Liver (tissue), 9 donors: ENCODE measurements around the gene ZDHHC14. TPM values are rescaled to one million over a fixed set of nuclear protein-coding genes. Genes with fewer than 3 reads are reported as not detected.

Source experiments
- DNase-seq: peaks from one replicate; pipeline ENCODE4 v3.0.0-alpha.2; 2017; ENCODE audit warnings: low spot score
- H3K27ac ChIP-seq, 2 donors: one replicate each; pipeline ENCODE4 v1.7.0; 2013; ENCODE audit warnings: inconsistent platforms in 2 of 2, low read length in 2 of 2, control low read depth in 1 of 2, low read depth in 1 of 2, mild to moderate bottlenecking in 1 of 2
- H3K27me3 ChIP-seq, 4 donors: one replicate each; pipeline versions ENCODE4 v1.6.1 to v1.7.0; 2013; ENCODE audit warnings: low read length in 3 of 4, inconsistent platforms in 1 of 4, mild to moderate bottlenecking in 1 of 4, moderate library complexity in 1 of 4; ENCODE audit not compliant: control insufficient read depth in 4 of 4, insufficient read depth in 4 of 4
- H3K36me3 ChIP-seq, 4 donors: one replicate each; pipeline versions ENCODE4 v1.6.1 to v1.7.0; 2013; ENCODE audit warnings: low read length in 3 of 4, mild to moderate bottlenecking in 3 of 4, low read depth in 1 of 4, moderate library complexity in 1 of 4; ENCODE audit not compliant: control insufficient read depth in 4 of 4, insufficient read depth in 3 of 4
- H3K4me1 ChIP-seq, 4 donors: one replicate each; pipeline versions ENCODE4 v1.6.1 to v1.7.0; 2013; ENCODE audit warnings: low read length in 3 of 4, mild to moderate bottlenecking in 3 of 4, moderate library complexity in 1 of 4; ENCODE audit not compliant: control insufficient read depth in 4 of 4, insufficient read depth in 4 of 4
- H3K4me3 ChIP-seq, 3 donors: one replicate each; pipeline versions ENCODE4 v1.6.1 to v1.7.0; 2013; ENCODE audit warnings: low read length in 3 of 3, control low read depth in 1 of 3, low read depth in 1 of 3, mild to moderate bottlenecking in 1 of 3
- H3K9ac ChIP-seq, 2 donors: one replicate each; pipeline ENCODE4 v1.7.0; 2013; ENCODE audit warnings: low read length in 2 of 2, mild to moderate bottlenecking in 2 of 2, moderate library complexity in 2 of 2, control low read depth in 1 of 2, low read depth in 1 of 2
- H3K9me3 ChIP-seq, 4 donors: one replicate each; pipeline versions ENCODE4 v1.6.1 to v1.7.0; 2013; ENCODE audit warnings: low read length in 3 of 4; ENCODE audit not compliant: control insufficient read depth in 4 of 4
- ATF3 ChIP-seq: IDR thresholded peaks from 2 replicates; pipeline ENCODE4 v1.6.1; 2016; ENCODE audit warnings: antibody characterized with exemption
- CTCF ChIP-seq: fragments of 150-350 bp; IDR thresholded peaks from 2 replicates; pipeline ENCODE4 v1.5.1; 2017; ENCODE audit warnings: improper control_type of control experiment, low read depth, low read length; ENCODE audit not compliant: missing input control
- EGR1 ChIP-seq, 2 donors: IDR thresholded peaks; 2 replicates each; pipeline ENCODE4 v1.6.1; 2016 to 2018; ENCODE audit warnings: antibody characterized with exemption in 2 of 2, low read depth in 2 of 2
- FOXA1 ChIP-seq: IDR thresholded peaks from 2 replicates; pipeline ENCODE4 v1.6.1; 2016; ENCODE audit warnings: antibody characterized with exemption
- FOXA2 ChIP-seq: IDR thresholded peaks from 2 replicates; pipeline ENCODE4 v1.6.1; 2016; ENCODE audit warnings: antibody characterized with exemption
- GABPA ChIP-seq, 2 donors: IDR thresholded peaks in 1 of 2; conservative IDR thresholded peaks in 1 of 2; 2 replicates each; pipeline ENCODE4 v1.6.1; 2016; ENCODE audit warnings: antibody characterized with exemption in 2 of 2, mild to moderate bottlenecking in 1 of 2, moderate library complexity in 1 of 2
- HNF4A ChIP-seq, 2 donors: conservative IDR thresholded peaks; 2 replicates each; pipeline ENCODE4 v1.6.1; 2016; ENCODE audit warnings: antibody characterized with exemption in 2 of 2, mild to moderate bottlenecking in 2 of 2
- HNF4G ChIP-seq: IDR thresholded peaks from 2 replicates; pipeline ENCODE4 v1.6.1; 2016; ENCODE audit warnings: antibody characterized with exemption
- JUND ChIP-seq, 2 donors: IDR thresholded peaks; 2 replicates each; pipeline ENCODE4 v1.6.1; 2016; ENCODE audit warnings: antibody characterized with exemption in 2 of 2
- MAX ChIP-seq: IDR thresholded peaks from 2 replicates; pipeline ENCODE4 v1.6.1; 2016; ENCODE audit warnings: antibody characterized with exemption
- NR2F2 ChIP-seq: IDR thresholded peaks from 2 replicates; pipeline ENCODE4 v1.6.1; 2016; ENCODE audit warnings: antibody characterized with exemption
- RAD21 ChIP-seq, 2 donors: IDR thresholded peaks; 2 replicates each; pipeline ENCODE4 v1.6.1; 2016; ENCODE audit warnings: antibody characterized with exemption in 2 of 2, mild to moderate bottlenecking in 2 of 2
- REST ChIP-seq: IDR thresholded peaks from 2 replicates; pipeline ENCODE4 v1.6.1; 2016; ENCODE audit warnings: antibody characterized with exemption, mild to moderate bottlenecking
- RXRA ChIP-seq, 2 donors: IDR thresholded peaks; 2 replicates each; pipeline ENCODE4 v1.6.1; 2017 to 2018; ENCODE audit warnings: antibody characterized with exemption in 2 of 2, mild to moderate bottlenecking in 1 of 2
- SP1 ChIP-seq: IDR thresholded peaks from 2 replicates; pipeline ENCODE4 v1.6.1; 2018; ENCODE audit warnings: antibody characterized with exemption, mild to moderate bottlenecking
- TAF1 ChIP-seq: conservative IDR thresholded peaks from 2 replicates; pipeline ENCODE4 v1.6.1; 2016; ENCODE audit warnings: antibody characterized with exemption, mild to moderate bottlenecking
- YY1 ChIP-seq: IDR thresholded peaks from 2 replicates; pipeline ENCODE4 v1.6.1; 2016; ENCODE audit warnings: antibody characterized with exemption, mild to moderate bottlenecking
- ZBTB33 ChIP-seq: IDR thresholded peaks from 2 replicates; pipeline ENCODE4 v1.6.1; 2016; ENCODE audit warnings: antibody characterized with exemption
- WGBS: extraction: QIAGEN DNeasy Blood & Tissue Kit; methylation state at CpG from one replicate; pipeline ENCODE4 v1.1.7; 2013; 5-methylcytosine and 5-hydroxymethylcytosine counted together
- polyA plus RNA-seq, 2 donors: library from polyadenylated mRNA; stranded (reverse) in 1 of 2; unstranded in 1 of 2; fragments of 200-250 nt in 1 of 2; fragments of >200 nt in 1 of 2; fragmentation: Nextera tagmentation in 1 of 2; extraction: Ambion mirVana in 1 of 2; gene quantifications; one replicate each; pipeline versions ENCODE4 v1.2.1 to v1.2.3, GENCODE V29; 2013 to 2015
- total RNA-seq, 2 donors: library from RNA; depleted of rRNA; stranded (reverse); fragments of >200 nt; gene quantifications; one replicate each; pipeline ENCODE4 v1.2.3, GENCODE V29; 2014
- donor health status: healthy.
- donor health status: healthy.
- donor health status: healthy.
- donor health status: healthy.
- donor health status: healthy.

Gene ZDHHC14
- total and polyA plus RNA-seq, 4 donors = 4.4 to 11.7 (median 8.4) TPM

DNA sequence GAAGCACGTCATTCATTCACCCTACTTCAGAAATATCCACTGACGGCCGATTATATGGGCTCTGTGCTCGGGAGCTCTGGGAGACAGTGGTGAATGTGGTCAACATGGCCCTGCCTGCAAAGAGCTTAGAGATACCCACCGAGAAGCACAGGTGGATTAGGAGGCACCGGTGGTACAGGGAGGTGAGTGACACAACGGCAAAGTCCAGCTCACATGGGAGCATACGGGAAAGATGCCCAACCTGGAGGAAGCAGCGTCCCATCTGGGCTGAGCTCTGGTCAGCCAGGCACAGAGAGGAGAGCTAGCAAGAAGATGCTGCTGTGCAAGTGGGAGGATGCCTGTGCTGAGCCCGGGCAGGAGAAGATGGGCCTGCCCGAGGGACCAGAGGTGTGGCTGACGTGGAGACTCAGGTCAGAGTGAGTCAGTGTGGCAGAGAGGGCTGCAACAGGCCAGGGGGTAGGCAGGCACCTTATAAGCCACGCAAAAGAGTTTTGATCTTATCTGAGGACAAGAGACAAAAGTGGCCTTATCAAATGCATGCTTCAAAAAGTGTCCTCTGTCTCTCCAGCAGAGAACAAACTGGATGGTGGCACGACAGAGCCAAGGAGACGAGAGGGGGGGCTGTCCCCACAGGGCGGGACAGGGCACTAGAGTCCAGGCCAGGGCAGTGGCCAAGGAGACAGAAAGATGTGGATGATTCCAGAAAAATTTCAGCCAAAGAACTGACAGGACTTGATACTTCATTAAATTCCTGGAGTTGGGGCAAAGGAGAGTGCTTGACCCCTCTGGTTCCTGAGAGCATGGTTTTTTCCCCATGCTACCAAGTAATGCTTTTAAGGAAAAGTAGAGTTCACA, 227.5 kb downstream of the ZDHHC14 start:
- no peak for DNase-seq
- H3K9me3 ChIP-seq = no peaks in the 10 kb centered on the region
- H3K27me3 ChIP-seq = no peaks in the 10 kb centered on the region
- peaks cover 0 to 2% (median 0%) of the 10 kb centered on the region in 4 donors for H3K36me3 ChIP-seq
- H3K9ac ChIP-seq = no peak overlapping the region
- H3K4me3 ChIP-seq = no peak overlapping the region
- TF ChIP-seq YY1 (no peak), HNF4A (conservative IDR thresholded peaks at IDR 0.05) (no peak), GABPA (IDR thresholded peaks at IDR 0.05 in 1 of 2, conservative IDR thresholded peaks at IDR 0.05 in 1 of 2) (no peak), FOXA1 (no peak), CTCF (no peak), TAF1 (no peak), MAX (no peak), REST (no peak), JUND (IDR thresholded peaks at IDR 0.05) (no peak), HNF4G (no peak), ZBTB33 (no peak), RXRA (IDR thresholded peaks at IDR 0.05) (no peak), RAD21 (IDR thresholded peaks at IDR 0.05) (no peak), SP1 (no peak), FOXA2 (no peak), NR2F2 (no peak), EGR1 (IDR thresholded peaks at IDR 0.05; ENCODE audit: low read depth in 2 of 2) (no peak), ATF3 (no peak)
- H3K4me1 ChIP-seq = no peaks in the 10 kb centered on the region
- 95% methylated on average over 16 of the region's 16 CpGs for WGBS
- H3K27ac ChIP-seq = no peak overlapping the region
